PC-9 (cell line): ENCODE measurements around the gene PPP2R3A. TPM values are rescaled to one million over a fixed set of nuclear protein-coding genes. Genes with fewer than 3 reads are reported as not detected.

ENCODE experiments used
- BruUV-seq: library from RNA; stranded (reverse); fragments of 400-500 nt; replicated peaks from 2 replicates; lab custom pipeline; 2021; lab: Mats Ljungman, UMichigan
- CTCF ChIA-PET: fragments of 300-600 bp; sonication (Branson Sonifier 250); formaldehyde crosslinking; loops from one replicate; lab custom pipeline; 2022; ENCODE audit warnings: antibody characterized with exemption; lab: Charles Lee
- POLR2A ChIA-PET: fragments of 300-600 bp; sonication (Branson Sonifier 250); formaldehyde crosslinking; loops from one replicate; lab custom pipeline; 2022; ENCODE audit warnings: antibody characterized with exemption; ENCODE audit not compliant: unreplicated experiment; lab: Charles Lee
- DNase-seq, 2 experiments: peaks; one replicate each; pipeline versions ENCODE4 v3.0.0 to v3.0.0-alpha.2; 2015 to 2022; ENCODE audit warnings: mixed read lengths in 1 of 2
- H2AFZ ChIP-seq: fragments of 200-600 bp; sonication (generic); 2 replicates; pipeline ENCODE4 v1.8.1; 2017; ENCODE audit warnings: antibody characterized with exemption
- H3F3A ChIP-seq: fragments of 200-600 bp; sonication (generic); 2 replicates; pipeline ENCODE4 v1.8.1; 2017; ENCODE audit warnings: antibody characterized with exemption, mild to moderate bottlenecking, low read depth; ENCODE audit not compliant: insufficient read depth
- H3K27ac ChIP-seq: fragments of 200-600 bp; sonication (generic); 2 replicates; pipeline ENCODE4 v1.6.1; 2016; ENCODE audit warnings: mixed run types
- H3K27me3 ChIP-seq: fragments of 200-600 bp; sonication (generic); 2 replicates; pipeline ENCODE4 v1.6.1; 2016; ENCODE audit warnings: low read depth, mixed run types; ENCODE audit not compliant: insufficient read depth
- H3K36me3 ChIP-seq: fragments of 200-600 bp; sonication (generic); 2 replicates; pipeline ENCODE4 v1.6.1; 2016; ENCODE audit warnings: low read depth, mixed run types
- H3K4me1 ChIP-seq: fragments of 200-600 bp; sonication (generic); replicated peaks from 2 replicates; pipeline ENCODE4 v1.6.1; 2016; ENCODE audit warnings: mixed run types; ENCODE audit not compliant: insufficient read depth
- H3K4me2 ChIP-seq: fragments of 200-600 bp; sonication (generic); 2 replicates; pipeline ENCODE4 v1.6.1; 2017; ENCODE audit warnings: mixed run types
- H3K4me3 ChIP-seq: fragments of 200-600 bp; sonication (generic); 2 replicates; pipeline ENCODE4 v1.6.1; 2016; ENCODE audit warnings: mixed run types
- H3K79me2 ChIP-seq: fragments of 200-600 bp; sonication (generic); 2 replicates; pipeline ENCODE4 v1.6.1; 2017; ENCODE audit warnings: low read depth, mixed run types
- H3K9me2 ChIP-seq: fragments of 200-600 bp; sonication (generic); 2 replicates; pipeline ENCODE4 v1.8.1; 2017; ENCODE audit warnings: mild to moderate bottlenecking; ENCODE audit not compliant: insufficient read depth
- H3K9me3 ChIP-seq: fragments of 200-600 bp; sonication (generic); 2 replicates; pipeline ENCODE4 v1.8.1; 2016; ENCODE audit warnings: low read depth; ENCODE audit not compliant: insufficient read depth
- H4K20me1 ChIP-seq: fragments of 200-600 bp; sonication (generic); 2 replicates; pipeline ENCODE4 v1.8.1; 2017; ENCODE audit not compliant: insufficient read depth
- EZH2 ChIP-seq: fragments of 200-600 bp; sonication (generic); IDR thresholded peaks from 2 replicates; pipeline ENCODE4 v1.8.0; 2017; ENCODE audit warnings: antibody characterized with exemption, low read depth
- intact Hi-C: fragments of 100-400 bp; cut with micrococcal nuclease; formaldehyde crosslinking; loops from one replicate; pipeline ENCODE4 v1.10.0; 2022; ENCODE audit not compliant: unreplicated experiment
- total RNA-seq: library from RNA; stranded (reverse); gene quantifications from 2 replicates; pipeline ENCODE4 v1.2.3, GENCODE V29; 2021
- TF ChIP-seq, protein P1 (sequence below): fragments of 200-600 bp; sonication (generic); conservative IDR thresholded peaks from 2 replicates; pipeline ENCODE4 v1.6.1; 2017; ENCODE audit warnings: mixed run types, antibody characterized with exemption, mild to moderate bottlenecking, moderate library complexity

PPP2R3A gene
- total RNA-seq, 1 experiment from 2014 or later, result 42.6 TPM

- H2AFZ ChIP-seq, result no peak overlapping the region
- H3F3A ChIP-seq, result peaks cover 18% of the 10 kb centered on the region
- no peaks in the 10 kb centered on the region for H3K27me3 ChIP-seq
- H3K4me1 ChIP-seq, result peaks cover 13% of the 10 kb centered on the region
- H3K27ac ChIP-seq, result no peak overlapping the region
- BruUV-seq, result no TSS peak
- ChIA-PET CTCF (no interaction called here), POLR2A (interaction anchor here (0.5 kb wide), 1 partner anchor 49 kb away, joined by 3 read pairs; no protein-coding TSS in a partner anchor)
- TF ChIP-seq EZH2, result no peak
- TF ChIP-seq, protein P1, sequence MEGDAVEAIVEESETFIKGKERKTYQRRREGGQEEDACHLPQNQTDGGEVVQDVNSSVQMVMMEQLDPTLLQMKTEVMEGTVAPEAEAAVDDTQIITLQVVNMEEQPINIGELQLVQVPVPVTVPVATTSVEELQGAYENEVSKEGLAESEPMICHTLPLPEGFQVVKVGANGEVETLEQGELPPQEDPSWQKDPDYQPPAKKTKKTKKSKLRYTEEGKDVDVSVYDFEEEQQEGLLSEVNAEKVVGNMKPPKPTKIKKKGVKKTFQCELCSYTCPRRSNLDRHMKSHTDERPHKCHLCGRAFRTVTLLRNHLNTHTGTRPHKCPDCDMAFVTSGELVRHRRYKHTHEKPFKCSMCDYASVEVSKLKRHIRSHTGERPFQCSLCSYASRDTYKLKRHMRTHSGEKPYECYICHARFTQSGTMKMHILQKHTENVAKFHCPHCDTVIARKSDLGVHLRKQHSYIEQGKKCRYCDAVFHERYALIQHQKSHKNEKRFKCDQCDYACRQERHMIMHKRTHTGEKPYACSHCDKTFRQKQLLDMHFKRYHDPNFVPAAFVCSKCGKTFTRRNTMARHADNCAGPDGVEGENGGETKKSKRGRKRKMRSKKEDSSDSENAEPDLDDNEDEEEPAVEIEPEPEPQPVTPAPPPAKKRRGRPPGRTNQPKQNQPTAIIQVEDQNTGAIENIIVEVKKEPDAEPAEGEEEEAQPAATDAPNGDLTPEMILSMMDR, result no peak
- H4K20me1 ChIP-seq, result peaks cover 24% of the 10 kb centered on the region
- H3K36me3 ChIP-seq, result peaks cover 22% of the 10 kb centered on the region
- H3K4me3 ChIP-seq, result no peak overlapping the region
- no peak overlapping the region for H3K4me2 ChIP-seq
- DNase-seq, result no peak
- intact Hi-C loops, result no loop called here
- H3K79me2 ChIP-seq, result peaks cover 61% of the 10 kb centered on the region
- H3K9me2 ChIP-seq, result no peaks in the 10 kb centered on the region
- H3K9me3 ChIP-seq, result no peaks in the 10 kb centered on the region
Measured at GRCh38 chr3:136146981-136147729, 181.6 kb downstream of the PPP2R3A start.

GRCh38 chr3:136149667-136150066 lies 184.1 kb downstream of the PPP2R3A start:
- Histone ChIP-seq H3K4me1 (no peaks in the 10 kb centered on the region), H3K36me3 (peaks cover 30% of the 10 kb centered on the region), H3K27me3 (no peaks in the 10 kb centered on the region), H3K4me2 (no peak overlapping the region), H3K27ac (no peak overlapping the region), H3K9me3 (no peaks in the 10 kb centered on the region), H3K79me2 (peaks cover 80% of the 10 kb centered on the region), H2AFZ (no peak overlapping the region), H3K9me2 (no peaks in the 10 kb centered on the region), H4K20me1 (peaks cover 49% of the 10 kb centered on the region), H3F3A (peaks cover 6% of the 10 kb centered on the region; the same call in 1 of the 2 replicates), H3K4me3 (no peak overlapping the region)
- BruUV-seq, result TSS peak; percentile 11
- no peak for DNase-seq
- ChIA-PET CTCF (no interaction called here), POLR2A (no interaction called here)
- TF ChIP-seq, protein P1, result no peak
- no peak for TF ChIP-seq EZH2
- intact Hi-C loops, result loop anchor here (5.0 kb wide), 1 partner anchor 48 kb away; the partner anchor contains the start of gene MSL2

DNA sequence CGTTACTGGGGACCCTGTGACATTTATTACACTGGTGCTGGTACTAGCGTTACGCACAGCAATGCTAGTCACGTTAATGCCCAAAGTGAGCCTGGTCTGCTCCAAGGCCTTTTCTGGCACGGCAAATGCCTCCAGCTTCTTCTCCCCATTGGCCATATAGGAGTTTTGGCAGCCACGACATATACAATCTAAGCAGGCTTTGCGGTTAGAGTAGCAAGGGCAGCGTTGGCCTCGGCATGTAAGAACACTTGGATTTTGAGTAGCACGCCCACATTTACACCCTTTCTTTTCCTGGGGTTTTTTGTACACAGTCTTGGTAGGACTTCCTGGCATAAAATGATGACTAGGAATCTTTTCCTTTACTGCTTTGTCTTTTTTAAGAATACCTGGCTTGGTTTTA lies 185.7 kb downstream of the PPP2R3A start:
- Histone ChIP-seq H3K4me1 (no peaks in the 10 kb centered on the region), H3K9me2 (no peaks in the 10 kb centered on the region), H3K4me2 (no peak overlapping the region), H2AFZ (no peak overlapping the region), H3K4me3 (no peak overlapping the region), H3K27ac (no peak overlapping the region), H3K27me3 (no peaks in the 10 kb centered on the region), H3K9me3 (no peaks in the 10 kb centered on the region), H3K79me2 (peaks cover 93% of the 10 kb centered on the region), H3F3A (no peaks in the 10 kb centered on the region), H3K36me3 (peaks cover 22% of the 10 kb centered on the region), H4K20me1 (peaks cover 63% of the 10 kb centered on the region)
- TF ChIP-seq, protein P1, result no peak
- no peak for TF ChIP-seq EZH2
- ChIA-PET POLR2A (no interaction called here), CTCF (no interaction called here)
- no peak for DNase-seq
- BruUV-seq, result no TSS peak
- intact Hi-C loops, result loop anchor here (5.0 kb wide), 1 partner anchor 46 kb away; the partner anchor contains the start of gene MSL2
